ENCODE measurements around the gene PHF8. TPM values are rescaled to one million over a fixed set of nuclear protein-coding genes. Genes with fewer than 3 reads are reported as not detected.

Gene PHF8
- total and polyA plus RNA-seq, 9 of the 15 experiments (the other 6 are each of a cell fraction or from before 2014, with no cell fraction given): 2.5 to 25.7 (median 12.1) TPM

GRCh38 chrX:54044126-54044876 lies at the start of gene PHF8 (continued):
- TF ChIP-seq ZNF407 (IDR thresholded peaks at IDR 0.05; ENCODE audit: low read depth) (no peak), SAFB2 (IDR thresholded peaks at IDR 0.05; ENCODE audit: borderline replicate concordance, low read depth, low read length, severe bottlenecking) (no peak), ZSCAN32 (CRISPR knock-in tag; IDR thresholded peaks at IDR 0.05) (no peak), ELF4 (CRISPR knock-in tag; IDR thresholded peaks at IDR 0.05) (no peak), BRF1 (IDR thresholded peaks at IDR 0.05; ENCODE audit: borderline replicate concordance, extremely low read depth, insufficient read length) (no peak), TFAP4 (CRISPR knock-in tag; IDR thresholded peaks at IDR 0.05; ENCODE audit: borderline replicate concordance) (peak; percentile 60; the same call in 1 of the 2 replicates), KLF1 (tag; IDR thresholded peaks at IDR 0.05) (no peak), ZNF41 (CRISPR knock-in tag; conservative IDR thresholded peaks at IDR 0.05) (no peak), EGR1 (conservative IDR thresholded peaks at IDR 0.05) (peak; percentile 57), CUX1 (CRISPR knock-in tag; IDR thresholded peaks at IDR 0.05) (no peak)

Data from K562 (cell line).